ENCODE results near the gene TTLL3. TPM values are rescaled to one million over a fixed set of nuclear protein-coding genes. Genes with fewer than 3 reads are reported as not detected.
"Not testable (repeated sequence)": the region's sequence is repeated elsewhere in the genome, so short reads cannot be mapped to it uniquely, and the experiment has no call there.

TTLL3 gene
- total RNA-seq, 2 experiments from 2014 or later, result 50.8 to 59.0 TPM

- not testable (repeated sequence) for H3K36me3 Mint-ChIP-seq (ENCODE audit: low read depth); H3K9me3 Mint-ChIP-seq; H3K27me3 Mint-ChIP-seq
These were observed 41.9 kb downstream of the TTLL3 start for GRCh38 chr3:9851926-9852325.

DNA sequence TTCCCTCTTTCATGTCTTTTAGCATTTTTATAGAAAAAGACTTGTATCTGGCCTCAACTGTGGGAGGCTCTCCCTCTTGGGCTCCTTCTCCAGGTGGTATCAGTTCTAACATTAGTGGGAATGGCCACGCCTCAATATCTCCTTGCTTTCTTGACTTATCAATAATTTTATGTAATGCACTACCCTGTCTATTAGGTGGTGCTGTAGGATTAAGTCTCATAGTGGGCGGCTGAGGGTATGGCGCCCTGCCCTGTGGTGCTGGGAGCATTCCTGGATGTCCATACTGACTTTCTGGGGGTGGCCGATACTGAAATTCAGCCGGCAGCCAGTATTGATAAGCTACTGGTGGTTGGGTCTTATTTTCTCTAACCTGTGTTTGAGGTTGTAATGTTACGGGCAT is 42.5 kb downstream of the TTLL3 start:
- CTCF ChIA-PET, result no interaction called here
- H3K36me3 Mint-ChIP-seq (ENCODE audit: low read depth), result no peaks in the 10 kb centered on the region
- POLR2A ChIA-PET, result no interaction called here

More at GRCh38 chr3:9851926-9852325, 41.9 kb downstream of the TTLL3 start:
- DNase-seq, POLR2A ChIA-PET, H3K4me3 Mint-ChIP-seq, H3K27ac Mint-ChIP-seq: not testable (repeated sequence)
- CTCF ChIA-PET, result interaction anchor here (0.6 kb wide), 1 partner anchor 72 kb away, joined by 3 read pairs; no protein-coding TSS in a partner anchor
- peaks cover 12% of the 10 kb centered on the region for H3K4me1 Mint-ChIP-seq

DNA sequence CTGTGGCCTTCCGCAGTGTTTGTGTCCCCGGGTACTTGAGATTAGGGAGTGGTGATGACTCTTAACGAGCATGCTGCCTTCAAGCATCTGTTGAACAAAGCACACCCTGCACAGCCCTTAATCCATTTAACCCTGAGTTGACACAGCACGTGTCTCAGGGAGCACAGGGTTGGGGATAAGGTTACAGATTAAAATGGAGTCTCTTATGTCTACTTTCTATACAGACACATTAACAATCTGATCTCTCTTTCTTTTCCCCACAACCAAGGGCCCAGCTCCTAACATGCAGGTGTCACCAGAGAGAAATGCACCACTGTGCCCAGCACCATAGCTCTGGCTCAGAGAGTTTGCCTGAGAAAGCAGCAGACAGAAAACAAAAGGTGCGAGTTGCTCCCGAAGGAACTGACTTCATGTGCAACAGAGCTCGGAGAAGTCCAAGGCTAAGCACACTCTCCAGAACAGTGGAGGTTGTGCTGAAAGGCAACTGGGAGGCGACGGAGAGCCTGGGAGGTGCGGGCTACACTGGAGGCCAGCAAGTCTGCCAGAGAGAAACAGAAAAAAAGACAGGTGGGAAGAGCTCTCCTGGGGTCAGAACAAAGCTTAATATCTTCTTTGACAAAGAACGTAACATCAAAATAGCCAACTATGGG is 44.4 kb downstream of the TTLL3 start:
- POLR2A ChIA-PET, result interaction anchor here (1.3 kb wide), 1 partner anchor 14 kb away, joined by 3 read pairs; no protein-coding TSS in a partner anchor

More for the DNA sequence above, 42.5 kb downstream of the TTLL3 start:
- peaks cover 12% of the 10 kb centered on the region for H3K4me1 Mint-ChIP-seq
- H3K27ac Mint-ChIP-seq, result no peak overlapping the region
- H3K9me3 Mint-ChIP-seq, result no peaks in the 10 kb centered on the region
- no peak for DNase-seq
- H3K27me3 Mint-ChIP-seq, result peaks cover 7% of the 10 kb centered on the region
- no peak overlapping the region for H3K4me3 Mint-ChIP-seq

DNA sequence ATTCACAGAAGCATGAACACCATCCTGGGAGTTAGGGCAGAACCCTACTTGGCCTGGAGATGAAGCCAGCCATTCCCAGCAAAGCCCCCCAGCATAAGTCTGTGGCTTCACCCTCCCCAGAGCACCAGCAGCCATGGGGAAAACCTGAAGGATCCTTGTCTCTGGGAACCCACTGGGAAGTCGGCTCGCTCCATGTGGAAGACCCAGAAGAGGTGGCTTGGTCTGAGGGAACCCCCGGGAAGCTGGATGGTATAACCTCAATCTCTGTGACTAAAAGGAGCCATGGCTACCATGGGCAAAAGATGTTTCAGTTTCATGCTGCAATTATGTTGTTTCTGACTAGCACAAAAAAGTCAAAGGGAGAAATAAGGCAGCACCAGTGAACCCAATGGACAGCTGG is 45.5 kb downstream of the TTLL3 start:
- no peaks in the 10 kb centered on the region for H3K9me3 Mint-ChIP-seq
- ChIA-PET CTCF (no interaction called here), POLR2A (interaction anchor here (1.2 to 1.3 kb wide), 2 partner anchors 10 to 15 kb away, joined by 3 read pairs; no protein-coding TSS in a partner anchor)
- H3K36me3 Mint-ChIP-seq (ENCODE audit: low read depth), result no peaks in the 10 kb centered on the region
- H3K4me1 Mint-ChIP-seq, result peaks cover 12% of the 10 kb centered on the region
- DNase-seq, result no peak
- no peak overlapping the region for H3K27ac Mint-ChIP-seq
- H3K27me3 Mint-ChIP-seq, result peaks cover 7% of the 10 kb centered on the region
- H3K4me3 Mint-ChIP-seq, result no peak overlapping the region

More for the DNA sequence above, 44.4 kb downstream of the TTLL3 start:
- CTCF ChIA-PET, result interaction anchor here (0.5 to 1.0 kb wide), 2 partner anchors 8 to 10 kb away, joined by 3 read pairs; no protein-coding TSS in a partner anchor
- not testable (repeated sequence) for H3K9me3 Mint-ChIP-seq; H3K36me3 Mint-ChIP-seq (ENCODE audit: low read depth); H3K4me3 Mint-ChIP-seq; DNase-seq; H3K27ac Mint-ChIP-seq; H3K27me3 Mint-ChIP-seq
- peaks cover 12% of the 10 kb centered on the region for H3K4me1 Mint-ChIP-seq

DNA sequence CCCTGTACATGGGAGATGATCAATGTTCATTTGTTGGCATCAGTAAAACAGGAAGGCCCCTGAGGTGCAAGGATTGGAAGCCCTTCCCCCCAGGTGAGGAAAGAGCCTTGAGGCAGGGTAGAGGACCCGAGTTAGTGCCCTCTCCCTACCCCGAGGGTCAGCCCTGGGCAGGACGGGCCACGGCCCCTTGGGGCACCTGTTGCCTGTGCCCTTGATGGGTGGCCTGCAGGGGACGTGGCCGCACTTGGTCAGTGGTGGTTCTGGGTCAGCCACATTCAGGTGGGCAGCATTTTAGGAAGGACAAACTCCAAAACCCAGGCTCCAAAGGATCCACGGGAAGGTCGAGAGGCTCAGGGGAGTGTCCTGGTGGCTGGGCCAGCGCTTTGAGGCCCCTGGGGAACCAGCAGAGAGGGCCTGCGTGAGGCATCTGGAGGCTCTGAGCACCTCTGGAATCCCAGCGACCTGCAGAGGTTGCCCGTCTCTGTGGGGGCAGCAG is 49.5 kb downstream of the TTLL3 start:
- Mint-ChIP-seq H3K27ac (no peak overlapping the region), H3K9me3 (no peaks in the 10 kb centered on the region), H3K4me1 (peaks cover 2% of the 10 kb centered on the region), H3K4me3 (no peak overlapping the region), H3K36me3 (ENCODE audit: low read depth) (no peaks in the 10 kb centered on the region), H3K27me3 (peaks cover 11% of the 10 kb centered on the region)
- ChIA-PET POLR2A (no interaction called here), CTCF (no interaction called here)
- DNase-seq, result no peak

- Mint-ChIP-seq H3K4me3 (no peak overlapping the region), H3K4me1 (peaks cover 2% of the 10 kb centered on the region), H3K27me3 (peaks cover 11% of the 10 kb centered on the region), H3K27ac (no peak overlapping the region), H3K36me3 (ENCODE audit: low read depth) (no peaks in the 10 kb centered on the region), H3K9me3 (no peaks in the 10 kb centered on the region)
- ChIA-PET CTCF (interaction anchor here (1.0 kb wide), 1 partner anchor 173 kb away, joined by 3 read pairs; no protein-coding TSS in a partner anchor), POLR2A (interaction anchor here (0.9 kb wide), 1 partner anchor 774 kb away, joined by 5 read pairs; no protein-coding TSS in a partner anchor)
- no peak for DNase-seq
These were observed 51.1 kb downstream of the TTLL3 start for GRCh38 chr3:9861201-9861600.

DNA sequence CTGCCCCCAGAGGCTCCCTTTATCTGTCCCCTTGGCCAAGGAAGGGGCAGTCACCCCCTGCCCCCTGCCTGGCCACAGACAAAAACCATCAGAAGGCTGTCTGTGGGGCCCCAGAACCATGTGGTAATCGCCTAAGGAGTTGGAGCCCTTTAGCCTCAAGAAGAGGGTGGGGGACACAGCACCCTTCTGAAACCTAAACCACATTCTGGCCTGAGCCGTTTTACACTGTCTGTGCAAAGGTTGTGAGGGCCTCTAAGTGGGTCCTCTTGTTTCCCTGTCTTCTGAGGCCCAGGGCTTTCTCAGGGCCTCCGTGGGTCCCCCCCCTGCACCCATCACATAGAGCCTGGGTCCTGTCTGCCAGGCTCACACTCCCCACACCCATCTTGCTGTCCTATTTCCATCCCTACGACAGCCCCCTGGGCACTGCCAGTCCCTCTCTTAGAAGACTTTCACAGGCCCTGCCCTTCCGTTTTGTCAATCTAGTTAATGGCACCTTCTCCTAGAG is 51.6 kb downstream of the TTLL3 start:
- Mint-ChIP-seq H3K4me1 (peaks cover 2% of the 10 kb centered on the region), H3K4me3 (no peak overlapping the region), H3K27ac (no peak overlapping the region), H3K27me3 (peaks cover 11% of the 10 kb centered on the region), H3K36me3 (ENCODE audit: low read depth) (no peaks in the 10 kb centered on the region), H3K9me3 (no peaks in the 10 kb centered on the region)
- POLR2A ChIA-PET, result no interaction called here
- DNase-seq, result no peak
- CTCF ChIA-PET, result no interaction called here

GRCh38 chr3:9862391-9863057 is 52.5 kb downstream of the TTLL3 start:
- no peak overlapping the region for H3K4me3 Mint-ChIP-seq
- DNase-seq, result no peak
- POLR2A ChIA-PET, result no interaction called here
- peaks cover 11% of the 10 kb centered on the region for H3K27me3 Mint-ChIP-seq
- CTCF ChIA-PET, result no interaction called here
- H3K4me1 Mint-ChIP-seq, result peaks cover 2% of the 10 kb centered on the region
- no peaks in the 10 kb centered on the region for H3K9me3 Mint-ChIP-seq
- no peaks in the 10 kb centered on the region for H3K36me3 Mint-ChIP-seq (ENCODE audit: low read depth)
- H3K27ac Mint-ChIP-seq, result no peak overlapping the region

- H3K9me3 Mint-ChIP-seq, result no peaks in the 10 kb centered on the region
- CTCF ChIA-PET, result no interaction called here
- H3K27ac Mint-ChIP-seq, result no peak overlapping the region
- no peaks in the 10 kb centered on the region for H3K36me3 Mint-ChIP-seq (ENCODE audit: low read depth)
- peaks cover 11% of the 10 kb centered on the region for H3K27me3 Mint-ChIP-seq
- H3K4me1 Mint-ChIP-seq, result peaks cover 2% of the 10 kb centered on the region
- DNase-seq, result no peak
- no peak overlapping the region for H3K4me3 Mint-ChIP-seq
- POLR2A ChIA-PET, result no interaction called here
These were observed 53.2 kb downstream of the TTLL3 start for GRCh38 chr3:9863058-9863772.

GRCh38 chr3:9864200-9864927 is 54.3 kb downstream of the TTLL3 start:
- Mint-ChIP-seq H3K27ac (no peak overlapping the region), H3K9me3 (no peaks in the 10 kb centered on the region), H3K27me3 (peaks cover 11% of the 10 kb centered on the region), H3K4me3 (no peak overlapping the region), H3K4me1 (peaks cover 2% of the 10 kb centered on the region), H3K36me3 (ENCODE audit: low read depth) (no peaks in the 10 kb centered on the region)
- CTCF ChIA-PET, result interaction anchor here (2.2 kb wide), 1 partner anchor 82 kb away, joined by 6 read pairs; no protein-coding TSS in a partner anchor
- no peak for DNase-seq
- POLR2A ChIA-PET, result interaction anchor here (0.6 kb wide), 1 partner anchor 49 kb away, joined by 3 read pairs; no protein-coding TSS in a partner anchor

DNA sequence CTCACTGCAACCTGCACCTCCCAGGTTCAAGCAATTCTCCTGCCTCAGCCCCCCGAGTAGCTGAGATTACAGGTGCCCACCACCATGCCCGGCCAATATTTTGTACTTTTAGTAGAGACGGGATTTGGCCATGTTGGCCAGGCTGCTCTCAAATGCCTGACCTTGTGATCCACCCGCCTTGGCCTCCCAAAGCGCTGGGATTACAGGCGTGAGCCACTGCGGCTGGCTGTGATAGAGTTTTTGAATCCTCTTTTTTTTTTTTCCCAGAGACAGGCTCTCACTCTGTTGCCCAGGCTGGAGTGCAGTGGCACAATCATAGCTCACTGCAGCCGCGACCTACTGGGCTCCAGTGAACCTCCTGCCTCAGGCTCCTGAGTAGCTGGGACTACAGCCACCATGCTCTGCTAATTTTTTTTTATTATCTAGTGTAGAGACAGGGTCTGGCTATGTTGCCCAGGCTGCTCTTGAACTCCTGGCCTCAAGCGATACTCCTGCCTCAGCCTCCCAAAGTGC is 55.1 kb downstream of the TTLL3 start:
- H3K4me1 Mint-ChIP-seq; H3K27ac Mint-ChIP-seq; DNase-seq; H3K9me3 Mint-ChIP-seq; H3K36me3 Mint-ChIP-seq (ENCODE audit: low read depth); H3K4me3 Mint-ChIP-seq: not testable (repeated sequence)
- CTCF ChIA-PET, result interaction anchor here (2.2 kb wide), 1 partner anchor 81 kb away, joined by 6 read pairs; no protein-coding TSS in a partner anchor
- POLR2A ChIA-PET, result interaction anchor here (0.6 to 1.1 kb wide), 2 partner anchors 9 to 48 kb away, joined by 3 read pairs; no protein-coding TSS in a partner anchor
- peaks cover 11% of the 10 kb centered on the region for H3K27me3 Mint-ChIP-seq

- Mint-ChIP-seq H3K27me3 (peaks cover 11% of the 10 kb centered on the region), H3K4me3 (no peak overlapping the region), H3K36me3 (ENCODE audit: low read depth) (no peaks in the 10 kb centered on the region), H3K4me1 (peaks cover 2% of the 10 kb centered on the region), H3K27ac (no peak overlapping the region), H3K9me3 (no peaks in the 10 kb centered on the region)
- POLR2A ChIA-PET, result no interaction called here
- DNase-seq, result no peak
- CTCF ChIA-PET, result no interaction called here
These were observed 56.6 kb downstream of the TTLL3 start for GRCh38 chr3:9866639-9867038.

Data from activated CD4-positive, alpha-beta memory T cell treated with anti-CD3 and anti-CD28 coated beads, Interleukin-2, amount 10 ng/mL, durations not matched to agents 7 days and 5 days (primary cell).